NCI-H2171 treated with DMSO at 0.1 percent for 48 hours (cell line): Measurements from ENCODE around the gene TROAP.
A peak's percentile ranks its signal among the peaks of the same experiment; 100 is the strongest.
"Not testable (repeated sequence)": the region's sequence is repeated elsewhere in the genome, so short reads cannot be mapped to it uniquely, and the experiment has no call there.

Experiments used
- DNase-seq: peaks from one replicate; lab custom pipeline; 2025; lab: John Stamatoyannopoulos, UW

Gene TROAP

GRCh38 chr12:49294086-49294803 is 28.8 kb upstream of the TROAP start:
- DNase-seq = peak; percentile 53

- DNase-seq = no peak
Observed at GRCh38 chr12:49294804-49295081, 28.3 kb upstream of the TROAP start.

- no peak for DNase-seq
Observed at GRCh38 chr12:49295082-49295936, 27.7 kb upstream of the TROAP start, which contains the start of gene PRPH. PRPH (plus strand) TSS chr12:49295147; CDS start chr12:49295201, 54 bp downstream.

GRCh38 chr12:49296034-49296835 is 26.8 kb upstream of the TROAP start:
- peak; percentile 68 for DNase-seq

GRCh38 chr12:49296836-49297694 is 26.0 kb upstream of the TROAP start:
- DNase-seq = peak; percentile 79

- no peak for DNase-seq
Observed at GRCh38 chr12:49297695-49298060, 25.4 kb upstream of the TROAP start.

GRCh38 chr12:49298160-49298559 is 24.9 kb upstream of the TROAP start:
- no peak for DNase-seq

GRCh38 chr12:49301760-49302159 is 21.3 kb upstream of the TROAP start:
- DNase-seq = no peak

GRCh38 chr12:49304161-49304560 is 18.9 kb upstream of the TROAP start:
- DNase-seq = peak; percentile 17

GRCh38 chr12:49305762-49306510 is 17.1 kb upstream of the TROAP start:
- no peak for DNase-seq

GRCh38 chr12:49309386-49309785 is 13.7 kb upstream of the TROAP start:
- no peak for DNase-seq

GRCh38 chr12:49310451-49311000 is 12.5 kb upstream of the TROAP start:
- not testable (repeated sequence) for DNase-seq

GRCh38 chr12:49314811-49315210 is 8.2 kb upstream of the TROAP start:
- DNase-seq = no peak

- not testable (repeated sequence) for DNase-seq
Observed at GRCh38 chr12:49317118-49317517, 5.9 kb upstream of the TROAP start.

GRCh38 chr12:49320411-49321103 is 2.5 kb upstream of the TROAP start:
- not testable (repeated sequence) for DNase-seq

- DNase-seq = no peak
Observed at GRCh38 chr12:49322367-49322707, 718 bp upstream of the TROAP start.

GRCh38 chr12:49323524-49324097 is 556 bp downstream of the TROAP start:
- no peak for DNase-seq

GRCh38 chr12:49325606-49326005 is 2.6 kb downstream of the TROAP start:
- no peak for DNase-seq

- no peak for DNase-seq
Observed at GRCh38 chr12:49327368-49327767, 4.3 kb downstream of the TROAP start.

- DNase-seq = no peak
Observed at GRCh38 chr12:49327887-49328286, 4.8 kb downstream of the TROAP start.
